Trophoblast cell (in vitro differentiated cells and primary cell): ENCODE measurements around the gene CD37.

ENCODE experiments used
- DNase-seq, 2 donors: peaks; one replicate each; pipeline ENCODE4 v3.0.0-alpha.2; 2016
- H2AFZ ChIP-seq: 2 replicates; pipeline ENCODE4 v1.6.1; 2013; ENCODE audit warnings: low read length, moderate library complexity, mild to moderate bottlenecking; ENCODE audit not compliant: insufficient read depth, poor library complexity
- H2AK5ac ChIP-seq: 2 replicates; pipeline ENCODE4 v1.6.1; 2013; ENCODE audit warnings: mild to moderate bottlenecking, low read length
- H2BK120ac ChIP-seq: 2 replicates; pipeline ENCODE4 v1.6.1; 2013; ENCODE audit warnings: low read length, mild to moderate bottlenecking, moderate library complexity; ENCODE audit not compliant: insufficient read depth, poor library complexity
- H2BK12ac ChIP-seq: 2 replicates; pipeline ENCODE4 v1.6.1; 2013; ENCODE audit warnings: mild to moderate bottlenecking, low read length, moderate library complexity
- H2BK5ac ChIP-seq: 2 replicates; pipeline ENCODE4 v1.6.1; 2013; ENCODE audit warnings: low read length, low read depth, moderate library complexity, mild to moderate bottlenecking; ENCODE audit not compliant: poor library complexity
- H3K14ac ChIP-seq: 2 replicates; pipeline ENCODE4 v1.6.1; 2013; ENCODE audit warnings: mild to moderate bottlenecking, low read length
- H3K18ac ChIP-seq: 2 replicates; pipeline ENCODE4 v1.6.1; 2013; ENCODE audit warnings: mild to moderate bottlenecking, low read length
- H3K23ac ChIP-seq: 2 replicates; pipeline ENCODE4 v1.6.1; 2013; ENCODE audit warnings: low read length
- H3K27ac ChIP-seq: 2 replicates; pipeline ENCODE4 v1.5.1; 2013; ENCODE audit warnings: low read depth, mild to moderate bottlenecking, inconsistent platforms, low read length, moderate library complexity
- H3K27me3 ChIP-seq: 2 replicates; pipeline ENCODE4 v1.6.1; 2013; ENCODE audit warnings: inconsistent platforms, mild to moderate bottlenecking, low read length, moderate library complexity; ENCODE audit not compliant: insufficient read depth
- H3K36me3 ChIP-seq, 2 experiments: 1 replicate in 1 of 2; 2 replicates in 1 of 2; pipeline ENCODE4 v1.6.1; 2013; ENCODE audit warnings: low read length in 2 of 2, mild to moderate bottlenecking in 2 of 2, moderate library complexity in 1 of 2; ENCODE audit not compliant: insufficient read depth in 2 of 2, control insufficient read depth in 1 of 2
- H3K4ac ChIP-seq: 2 replicates; pipeline ENCODE4 v1.6.1; 2013; ENCODE audit warnings: low read depth, mild to moderate bottlenecking, low read length, moderate library complexity
- H3K4me1 ChIP-seq, 2 experiments: 1 replicate in 1 of 2; 2 replicates in 1 of 2; pipeline ENCODE4 v1.6.1; 2013; ENCODE audit warnings: low read length in 2 of 2, mild to moderate bottlenecking in 2 of 2, moderate library complexity in 1 of 2; ENCODE audit not compliant: insufficient read depth in 2 of 2, control insufficient read depth in 1 of 2
- H3K4me2 ChIP-seq: 2 replicates; pipeline ENCODE4 v1.6.1; 2013; ENCODE audit warnings: inconsistent platforms, mild to moderate bottlenecking, low read length, moderate library complexity
- H3K4me3 ChIP-seq: 2 replicates; pipeline ENCODE4 v1.5.1; 2013; ENCODE audit warnings: mild to moderate bottlenecking, low read depth, low read length, inconsistent platforms
- H3K79me1 ChIP-seq: one replicate; pipeline ENCODE4 v1.6.1; 2013; ENCODE audit warnings: low read length
- H3K79me2 ChIP-seq: 2 replicates; pipeline ENCODE4 v1.6.1; 2013; ENCODE audit warnings: low read length, mild to moderate bottlenecking; ENCODE audit not compliant: control insufficient read depth, insufficient read depth, poor library complexity
- H3K9ac ChIP-seq: 2 replicates; pipeline ENCODE4 v1.6.1; 2013; ENCODE audit warnings: mild to moderate bottlenecking, low read length
- H3K9me3 ChIP-seq: 2 replicates; pipeline ENCODE4 v1.6.1; 2013; ENCODE audit warnings: low read depth, mild to moderate bottlenecking, control low read depth, inconsistent platforms, low read length; ENCODE audit not compliant: insufficient read depth
- H4K12ac ChIP-seq: 2 replicates; pipeline ENCODE4 v1.6.1; 2013; ENCODE audit warnings: low read depth, mild to moderate bottlenecking, low read length, moderate library complexity
- H4K8ac ChIP-seq: 2 replicates; pipeline ENCODE4 v1.6.1; 2013; ENCODE audit warnings: low read depth, mild to moderate bottlenecking, low read length, moderate library complexity
- H4K91ac ChIP-seq: one replicate; pipeline ENCODE4 v1.6.1; 2013; ENCODE audit warnings: low read depth, mild to moderate bottlenecking, low read length, moderate library complexity
- WGBS: extraction: QIAGEN DNeasy Blood & Tissue Kit; methylation state at CpG from one replicate; pipeline ENCODE4 v1.1.7; 2013; ENCODE audit warnings: missing lambda C conversion rate; ENCODE audit not compliant: insufficient read length, insufficient coverage; ENCODE audit errors: extremely low coverage; 5-methylcytosine and 5-hydroxymethylcytosine counted together

CD37 gene

DNA sequence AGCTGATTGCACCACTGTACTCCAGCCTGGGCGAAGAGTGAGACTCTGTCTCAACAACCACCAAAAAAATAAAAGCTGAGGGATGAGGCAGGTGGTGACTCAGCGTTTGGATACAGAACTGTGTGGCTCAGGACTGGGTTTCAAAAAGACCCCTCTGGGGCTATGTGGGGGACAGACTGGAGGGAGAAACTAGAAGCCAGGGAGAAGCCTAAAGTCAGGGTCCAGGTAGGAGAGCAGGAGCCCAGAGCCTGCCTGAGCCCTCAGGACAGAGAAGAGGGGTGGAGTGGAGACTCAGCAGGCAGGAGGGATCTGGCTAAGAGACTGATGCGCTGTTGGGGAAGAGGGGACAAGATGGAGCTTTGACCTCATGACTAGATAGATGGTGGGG is 1.8 kb upstream of the CD37 start:
- H3K4me2 ChIP-seq: no peak overlapping the region
- no peak overlapping the region for H3K4me3 ChIP-seq
- H3K23ac ChIP-seq: no peak overlapping the region
- no peak overlapping the region for H4K91ac ChIP-seq
- H3K79me1 ChIP-seq: no peaks in the 10 kb centered on the region
- no peak overlapping the region for H3K14ac ChIP-seq
- no peak overlapping the region for H3K9ac ChIP-seq
- H2AK5ac ChIP-seq: no peak overlapping the region
- H3K9me3 ChIP-seq: peaks cover 2% of the 10 kb centered on the region
- no peaks in the 10 kb centered on the region for H3K27me3 ChIP-seq
- no peak overlapping the region for H3K18ac ChIP-seq
- no CpG with 5 or more reads among the region's 3 CpGs for WGBS
- H2AFZ ChIP-seq: no peak overlapping the region
- H2BK120ac ChIP-seq: no peak overlapping the region
- H3K79me2 ChIP-seq: no peaks in the 10 kb centered on the region
- H4K12ac ChIP-seq: no peak overlapping the region
- H3K27ac ChIP-seq: no peak overlapping the region
- H2BK5ac ChIP-seq: no peak overlapping the region
- DNase-seq: no peak
- H3K36me3 ChIP-seq: peaks cover 7 to 9% of the 10 kb centered on the region in 2 experiments
- no peak overlapping the region for H3K4ac ChIP-seq
- H4K8ac ChIP-seq: no peak overlapping the region
- no peak overlapping the region for H2BK12ac ChIP-seq
- peaks cover under 1 to 2% of the 10 kb centered on the region in 2 experiments for H3K4me1 ChIP-seq

DNA sequence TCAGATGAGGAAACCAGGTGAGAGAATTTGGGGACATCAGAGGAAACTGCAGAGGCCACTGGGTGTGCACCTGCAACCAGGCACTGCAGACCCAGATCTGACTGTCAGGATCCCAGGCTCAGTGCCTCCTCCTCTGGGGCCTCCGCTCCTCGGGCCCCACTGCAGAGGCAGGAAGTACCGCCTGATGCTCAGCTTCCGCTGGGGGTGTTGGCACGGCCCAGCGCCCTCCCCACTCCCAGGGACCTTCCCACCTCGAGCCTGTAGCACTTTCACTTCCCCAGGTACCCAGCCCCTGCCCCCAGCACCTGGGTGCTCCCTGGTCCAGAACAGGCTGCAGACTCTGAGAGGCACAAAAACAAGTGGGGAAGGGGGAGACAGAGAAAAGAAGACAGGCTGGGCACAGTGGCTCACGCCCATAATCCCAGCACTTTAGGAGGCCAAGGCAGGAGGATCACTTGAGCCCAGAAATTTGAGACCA is 1.4 kb upstream of the CD37 start:
- no peak overlapping the region for H3K14ac ChIP-seq
- H2BK5ac ChIP-seq: no peak overlapping the region
- no peak overlapping the region for H2AFZ ChIP-seq
- no peak overlapping the region for H3K27ac ChIP-seq
- peaks cover 2% of the 10 kb centered on the region for H3K9me3 ChIP-seq
- peaks cover 7 to 9% of the 10 kb centered on the region in 2 experiments for H3K36me3 ChIP-seq
- no peak overlapping the region for H3K18ac ChIP-seq
- H3K79me1 ChIP-seq: no peaks in the 10 kb centered on the region
- H3K4me3 ChIP-seq: no peak overlapping the region
- H3K27me3 ChIP-seq: no peaks in the 10 kb centered on the region
- H3K23ac ChIP-seq: no peak overlapping the region
- no peak overlapping the region for H4K91ac ChIP-seq
- no peak for DNase-seq
- no peak overlapping the region for H3K4ac ChIP-seq
- no peak overlapping the region for H2AK5ac ChIP-seq
- H3K4me2 ChIP-seq: no peak overlapping the region
- no peak overlapping the region for H4K8ac ChIP-seq
- H3K79me2 ChIP-seq: no peaks in the 10 kb centered on the region
- H2BK12ac ChIP-seq: no peak overlapping the region
- H3K9ac ChIP-seq: no peak overlapping the region
- H2BK120ac ChIP-seq: no peak overlapping the region
- no CpG with 5 or more reads among the region's 8 CpGs for WGBS
- H3K4me1 ChIP-seq: peaks cover 4 to 5% of the 10 kb centered on the region in 2 experiments
- no peak overlapping the region for H4K12ac ChIP-seq

- Histone ChIP-seq H4K8ac (no peak overlapping the region), H2AK5ac (no peak overlapping the region), H4K91ac (no peak overlapping the region), H3K27me3 (no peaks in the 10 kb centered on the region), H3K4me2 (no peak overlapping the region), H2BK12ac (no peak overlapping the region), H2AFZ (no peak overlapping the region), H3K14ac (no peak overlapping the region), H2BK120ac (no peak overlapping the region), H3K27ac (no peak overlapping the region), H3K4ac (no peak overlapping the region), H4K12ac (no peak overlapping the region), H2BK5ac (no peak overlapping the region), H3K9ac (no peak overlapping the region), H3K18ac (no peak overlapping the region), H3K79me1 (no peaks in the 10 kb centered on the region), H3K9me3 (peaks cover 9% of the 10 kb centered on the region), H3K4me1 (peaks cover 12 to 15% of the 10 kb centered on the region in 2 experiments), H3K36me3 (peaks cover 11 to 20% of the 10 kb centered on the region in 2 experiments), H3K23ac (no peak overlapping the region), H3K79me2 (no peaks in the 10 kb centered on the region), H3K4me3 (no peak overlapping the region)
- WGBS: no CpG with 5 or more reads among the region's 14 CpGs
- DNase-seq: no peak
Observed at GRCh38 chr19:49335784-49336481, 727 bp downstream of the CD37 start.

- Histone ChIP-seq H3K23ac (no peak overlapping the region), H3K4me2 (no peak overlapping the region), H4K8ac (no peak overlapping the region), H3K9me3 (peaks cover 9% of the 10 kb centered on the region), H2BK5ac (no peak overlapping the region), H3K18ac (no peak overlapping the region), H3K4me1 (peaks cover 12 to 15% of the 10 kb centered on the region in 2 experiments), H3K36me3 (peaks cover 19 to 28% of the 10 kb centered on the region in 2 experiments), H3K27me3 (no peaks in the 10 kb centered on the region), H4K91ac (no peak overlapping the region), H3K14ac (no peak overlapping the region), H3K4me3 (no peak overlapping the region), H2AK5ac (no peak overlapping the region), H3K4ac (no peak overlapping the region), H2AFZ (no peak overlapping the region), H3K27ac (no peak overlapping the region), H2BK120ac (no peak overlapping the region), H3K79me1 (no peaks in the 10 kb centered on the region), H3K9ac (no peak overlapping the region), H2BK12ac (no peak overlapping the region), H3K79me2 (no peaks in the 10 kb centered on the region), H4K12ac (no peak overlapping the region)
- no peak for DNase-seq
- WGBS: no CpG with 5 or more reads among the region's 10 CpGs
Observed at GRCh38 chr19:49336482-49337266, 1.5 kb downstream of the CD37 start.
